CD4-positive, alpha-beta T cell (primary cell): Measurements from ENCODE around the gene VAV2. TPM values are rescaled to one million over a fixed set of nuclear protein-coding genes. Genes with fewer than 3 reads are reported as not detected.

Experiments
- ATAC-seq: fragments of 200-7000 bp; cut with Tn5 transposase; one replicate; pipeline ENCODE4 v1.10.0; 2022; ENCODE audit warnings: mild to moderate bottlenecking; ENCODE audit not compliant: poor library complexity
- CTCF ChIA-PET: fragments of 350-600 bp; sonication (Branson Sonifier 250); formaldehyde crosslinking; loops from one replicate; lab custom pipeline; 2021; ENCODE audit warnings: antibody characterized with exemption, inconsistent platforms; lab: Charles Lee
- POLR2A ChIA-PET: fragments of 350-600 bp; sonication (Branson Sonifier 250); formaldehyde crosslinking; loops from one replicate; lab custom pipeline; 2021; ENCODE audit warnings: antibody characterized with exemption, inconsistent platforms; lab: Charles Lee
- DNase-seq, 14 experiments: peaks; one replicate each; pipeline ENCODE4 v3.0.0-alpha.2; 2013 to 2020; ENCODE audit warnings: mixed read lengths in 2 of 14
- H3K27ac ChIP-seq, 2 donors: one replicate each; pipeline versions ENCODE4 v1.5.1 to v1.7.0; 2013; ENCODE audit warnings: low read length in 2 of 2, low read depth in 1 of 2, mild to moderate bottlenecking in 1 of 2
- H3K27me3 ChIP-seq, 2 experiments: 1 replicate in 1 of 2; 2 replicates in 1 of 2; pipeline versions ENCODE4 v1.6.1 to v1.7.0; 2013; ENCODE audit warnings: low read length in 2 of 2, control low read depth in 1 of 2, mild to moderate bottlenecking in 1 of 2, moderate library complexity in 1 of 2; ENCODE audit not compliant: insufficient read depth in 2 of 2, control insufficient read depth in 1 of 2
- H3K36me3 ChIP-seq: one replicate; pipeline ENCODE4 v1.6.1; 2013; ENCODE audit warnings: low read length, control low read depth; ENCODE audit not compliant: insufficient read depth
- H3K4me1 ChIP-seq: one replicate; pipeline ENCODE4 v1.6.1; 2013; ENCODE audit warnings: low read length, control low read depth; ENCODE audit not compliant: insufficient read depth
- H3K4me3 ChIP-seq: one replicate; pipeline ENCODE4 v1.5.1; 2013; ENCODE audit warnings: mild to moderate bottlenecking, low read length, moderate library complexity
- H3K9me3 ChIP-seq, 2 experiments: 1 replicate in 1 of 2; 2 replicates in 1 of 2; pipeline versions ENCODE4 v1.6.1 to v1.7.0; 2013; ENCODE audit warnings: low read length in 2 of 2, mild to moderate bottlenecking in 2 of 2, control low read depth in 1 of 2, moderate library complexity in 1 of 2; ENCODE audit not compliant: control insufficient read depth in 1 of 2, insufficient read depth in 1 of 2
- H3K27ac Mint-ChIP-seq: one replicate; pipeline ENCODE4 v1.8.0; 2020; ENCODE audit warnings: mixed read lengths
- H3K27me3 Mint-ChIP-seq: one replicate; pipeline ENCODE4 v1.8.0; 2021; ENCODE audit warnings: mixed read lengths
- H3K36me3 Mint-ChIP-seq: one replicate; pipeline ENCODE4 v1.8.0; 2021; ENCODE audit warnings: low read depth, mixed read lengths
- H3K4me1 Mint-ChIP-seq: one replicate; pipeline ENCODE4 v1.8.0; 2021; ENCODE audit warnings: low read depth, mixed read lengths
- H3K4me3 Mint-ChIP-seq: one replicate; pipeline ENCODE4 v1.8.0; 2020; ENCODE audit warnings: mild to moderate bottlenecking, mixed read lengths
- H3K9me3 Mint-ChIP-seq: one replicate; pipeline ENCODE4 v1.8.0; 2020; ENCODE audit warnings: mixed read lengths
- intact Hi-C, 2 experiments: fragments of 100-400 bp; cut with DNase I in 1 of 2; cut with micrococcal nuclease in 1 of 2; formaldehyde crosslinking; loops; one replicate each; pipeline versions ENCODE4 v1.15.1 to v1.9.0; 2023 to 2025; cut with DNase I, micrococcal nuclease
- total RNA-seq, 174 experiments: library from RNA in 2 of 174; stranded (reverse) in 2 of 174; gene quantifications; one replicate each; pipeline ENCODE4 v1.2.3 and lab custom pipeline; 2021 to 2026
- TF ChIP-seq, protein P1 (sequence below): fragments of 200-600 bp; IDR thresholded peaks from one replicate; pipeline ENCODE4 v1.8.0; 2022; ENCODE audit warnings: antibody characterized with exemption, mild to moderate bottlenecking

Gene VAV2
- total RNA-seq, 2 experiments from 2014 or later: 1.6 to 1.7 TPM

DNA sequence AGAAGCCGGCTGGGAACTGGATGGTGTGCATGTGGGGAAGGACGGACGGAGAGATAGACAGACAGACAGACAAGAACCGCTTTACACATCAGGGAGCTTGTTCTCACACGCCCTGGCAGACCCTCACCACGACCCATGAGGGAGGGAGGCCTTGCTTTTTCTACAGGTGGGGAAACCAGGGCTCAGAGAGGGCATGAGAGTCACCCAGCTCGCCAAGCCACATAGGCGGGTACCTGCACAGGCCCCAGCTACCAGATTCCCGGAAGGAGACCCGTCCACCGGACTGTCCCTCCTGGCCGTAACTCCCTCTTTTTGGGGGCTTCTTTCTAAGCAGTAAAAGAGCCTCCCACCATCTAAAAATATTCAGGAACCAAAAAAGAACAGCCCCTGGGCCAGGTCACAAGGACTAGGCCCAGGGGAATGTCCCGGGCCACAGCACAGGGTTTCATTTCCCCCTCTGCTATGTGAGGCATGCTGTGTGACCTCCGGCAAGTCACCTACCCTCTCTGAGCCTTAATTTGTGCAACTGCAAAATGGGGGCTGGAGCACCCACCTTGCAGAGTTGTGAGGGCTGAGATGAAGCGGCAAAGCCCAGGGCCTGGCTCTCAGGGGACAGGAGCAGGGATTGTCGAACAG is 169.6 kb downstream of the VAV2 start:
- TF ChIP-seq, protein P1, sequence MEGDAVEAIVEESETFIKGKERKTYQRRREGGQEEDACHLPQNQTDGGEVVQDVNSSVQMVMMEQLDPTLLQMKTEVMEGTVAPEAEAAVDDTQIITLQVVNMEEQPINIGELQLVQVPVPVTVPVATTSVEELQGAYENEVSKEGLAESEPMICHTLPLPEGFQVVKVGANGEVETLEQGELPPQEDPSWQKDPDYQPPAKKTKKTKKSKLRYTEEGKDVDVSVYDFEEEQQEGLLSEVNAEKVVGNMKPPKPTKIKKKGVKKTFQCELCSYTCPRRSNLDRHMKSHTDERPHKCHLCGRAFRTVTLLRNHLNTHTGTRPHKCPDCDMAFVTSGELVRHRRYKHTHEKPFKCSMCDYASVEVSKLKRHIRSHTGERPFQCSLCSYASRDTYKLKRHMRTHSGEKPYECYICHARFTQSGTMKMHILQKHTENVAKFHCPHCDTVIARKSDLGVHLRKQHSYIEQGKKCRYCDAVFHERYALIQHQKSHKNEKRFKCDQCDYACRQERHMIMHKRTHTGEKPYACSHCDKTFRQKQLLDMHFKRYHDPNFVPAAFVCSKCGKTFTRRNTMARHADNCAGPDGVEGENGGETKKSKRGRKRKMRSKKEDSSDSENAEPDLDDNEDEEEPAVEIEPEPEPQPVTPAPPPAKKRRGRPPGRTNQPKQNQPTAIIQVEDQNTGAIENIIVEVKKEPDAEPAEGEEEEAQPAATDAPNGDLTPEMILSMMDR: no peak
- intact Hi-C loops: no loop called here

DNA sequence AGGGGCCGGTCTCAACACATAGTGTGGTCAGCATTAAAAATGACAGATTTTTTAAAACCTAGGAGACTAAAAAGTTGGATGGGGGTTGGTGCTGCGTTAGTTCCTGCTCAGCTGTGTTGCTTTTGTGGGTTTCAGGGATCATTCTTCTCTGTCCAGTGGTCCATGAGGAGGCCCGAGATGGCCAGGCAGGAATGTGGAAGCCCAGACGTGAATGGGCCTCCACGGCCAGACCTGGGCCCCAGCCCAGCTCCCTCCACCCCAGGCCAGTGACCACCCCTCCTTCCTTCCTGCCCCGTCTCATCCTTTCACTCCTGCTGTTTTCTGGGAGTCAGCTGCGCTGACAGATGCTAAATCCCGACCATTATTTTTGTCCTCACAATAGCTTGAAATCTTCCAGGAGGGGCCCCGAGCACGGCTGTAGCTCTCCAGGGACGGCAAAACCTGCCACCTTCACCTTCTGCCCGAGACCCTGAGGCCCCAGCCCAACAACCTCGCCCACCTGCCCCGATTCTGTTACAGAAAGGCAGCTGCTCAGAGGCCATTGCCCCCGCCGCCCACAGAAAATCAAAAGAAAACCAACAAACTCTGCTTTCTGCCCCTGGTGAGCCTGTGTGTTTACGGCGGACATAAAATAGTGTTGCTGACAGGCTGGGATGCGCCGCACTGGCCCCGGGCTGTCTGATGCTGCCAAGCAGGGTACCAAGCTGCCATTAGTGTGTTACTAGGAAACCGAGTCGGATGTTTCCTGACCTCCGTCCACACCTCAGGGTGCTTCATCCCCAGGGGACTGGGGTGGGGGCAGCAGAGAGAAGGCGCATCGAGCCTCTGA is 170.3 kb downstream of the VAV2 start:
- no peaks in the 10 kb centered on the region for H3K36me3 ChIP-seq
- H3K4me3 Mint-ChIP-seq: no peak overlapping the region
- H3K4me1 ChIP-seq: no peaks in the 10 kb centered on the region
- H3K27ac ChIP-seq: no peak overlapping the region
- no peaks in the 10 kb centered on the region for H3K9me3 ChIP-seq
- no peaks in the 10 kb centered on the region for H3K27me3 ChIP-seq
- intact Hi-C loops: no loop called here
- H3K27me3 Mint-ChIP-seq: no peaks in the 10 kb centered on the region
- ChIA-PET CTCF (no interaction called here), POLR2A (no interaction called here)
- H3K4me3 ChIP-seq: no peak overlapping the region
- no peak overlapping the region for H3K27ac Mint-ChIP-seq
- TF ChIP-seq, protein P1: no peak
- DNase-seq (no peak), ATAC-seq (no peak)
- H3K4me1 Mint-ChIP-seq: no peaks in the 10 kb centered on the region
- H3K36me3 Mint-ChIP-seq: no peaks in the 10 kb centered on the region
- no peaks in the 10 kb centered on the region for H3K9me3 Mint-ChIP-seq

More for the DNA sequence above, 169.6 kb downstream of the VAV2 start:
- no peaks in the 10 kb centered on the region for H3K27me3 Mint-ChIP-seq
- Histone ChIP-seq H3K27ac (no peak overlapping the region), H3K4me3 (no peak overlapping the region), H3K4me1 (no peaks in the 10 kb centered on the region), H3K36me3 (no peaks in the 10 kb centered on the region), H3K27me3 (no peaks in the 10 kb centered on the region), H3K9me3 (no peaks in the 10 kb centered on the region)
- H3K4me3 Mint-ChIP-seq: no peak overlapping the region
- no peaks in the 10 kb centered on the region for H3K4me1 Mint-ChIP-seq
- H3K27ac Mint-ChIP-seq: no peak overlapping the region
- H3K36me3 Mint-ChIP-seq: no peaks in the 10 kb centered on the region
- POLR2A ChIA-PET: no interaction called here
- H3K9me3 Mint-ChIP-seq: no peaks in the 10 kb centered on the region
- no peak for ATAC-seq
- peak in 1 of 14 experiments; percentile 20 for DNase-seq
- CTCF ChIA-PET: no interaction called here

GRCh38 chr9:133819923-133820322 is 172.2 kb downstream of the VAV2 start:
- ChIA-PET CTCF (no interaction called here), POLR2A (no interaction called here)
- ATAC-seq: no peak
- Histone ChIP-seq H3K9me3 (no peaks in the 10 kb centered on the region), H3K4me1 (no peaks in the 10 kb centered on the region), H3K27ac (no peak overlapping the region), H3K36me3 (no peaks in the 10 kb centered on the region), H3K27me3 (no peaks in the 10 kb centered on the region), H3K4me3 (no peak overlapping the region)
- no peaks in the 10 kb centered on the region for H3K4me1 Mint-ChIP-seq
- H3K27ac Mint-ChIP-seq: no peak overlapping the region
- no peaks in the 10 kb centered on the region for H3K27me3 Mint-ChIP-seq
- H3K36me3 Mint-ChIP-seq: no peaks in the 10 kb centered on the region
- intact Hi-C loops: no loop called here
- TF ChIP-seq, protein P1: no peak
- DNase-seq: no peak
- no peaks in the 10 kb centered on the region for H3K9me3 Mint-ChIP-seq
- H3K4me3 Mint-ChIP-seq: no peak overlapping the region
